NCI-H446 treated with DMSO at 0.1 percent for 48 hours (cell line): ENCODE measurements around the gene SPTAN1.
"Not testable (repeated sequence)": the region's sequence is repeated elsewhere in the genome, so short reads cannot be mapped to it uniquely, and the experiment has no call there.

Experiments used
- DNase-seq: peaks from one replicate; lab custom pipeline; 2025; lab: John Stamatoyannopoulos, UW

The SPTAN1 gene

GRCh38 chr9:128553728-128554127, 1.3 kb downstream of the SPTAN1 start:
- no peak for DNase-seq

- no peak for DNase-seq
These were observed 1.9 kb downstream of the SPTAN1 start for GRCh38 chr9:128554155-128554862.

GRCh38 chr9:128555180-128555721, 2.9 kb downstream of the SPTAN1 start:
- DNase-seq, result no peak

- no peak for DNase-seq
These were observed 3.9 kb downstream of the SPTAN1 start for GRCh38 chr9:128556276-128556675.

- DNase-seq, result no peak
These were observed 4.7 kb downstream of the SPTAN1 start for GRCh38 chr9:128556926-128557634.

GRCh38 chr9:128558431-128559310, 6.3 kb downstream of the SPTAN1 start:
- peak; percentile 27 for DNase-seq

GRCh38 chr9:128565578-128565977, 13.2 kb downstream of the SPTAN1 start:
- no peak for DNase-seq

- DNase-seq, result no peak
These were observed 16.2 kb downstream of the SPTAN1 start for GRCh38 chr9:128568470-128569078.

- no peak for DNase-seq
These were observed 23.1 kb downstream of the SPTAN1 start for GRCh38 chr9:128575469-128575868.

- DNase-seq, result no peak
These were observed 23.5 kb downstream of the SPTAN1 start for GRCh38 chr9:128575916-128576315.

GRCh38 chr9:128577206-128577605, 24.8 kb downstream of the SPTAN1 start:
- DNase-seq, result no peak

GRCh38 chr9:128579194-128579593, 26.8 kb downstream of the SPTAN1 start:
- DNase-seq, result no peak

- DNase-seq, result no peak
These were observed 28.3 kb downstream of the SPTAN1 start for GRCh38 chr9:128580731-128581130.

- DNase-seq, result not testable (repeated sequence)
These were observed 32.8 kb downstream of the SPTAN1 start for GRCh38 chr9:128585155-128585554.

GRCh38 chr9:128586934-128587333, 34.5 kb downstream of the SPTAN1 start:
- DNase-seq, result not testable (repeated sequence)

GRCh38 chr9:128587453-128587852, 35.1 kb downstream of the SPTAN1 start:
- no peak for DNase-seq

- DNase-seq, result no peak
These were observed 36.3 kb downstream of the SPTAN1 start for GRCh38 chr9:128588581-128589233.

GRCh38 chr9:128593039-128593438, 40.7 kb downstream of the SPTAN1 start:
- DNase-seq, result no peak

GRCh38 chr9:128593856-128594255, 41.5 kb downstream of the SPTAN1 start:
- no peak for DNase-seq

- no peak for DNase-seq
These were observed 43.1 kb downstream of the SPTAN1 start for GRCh38 chr9:128595471-128595870.

- no peak for DNase-seq
These were observed 47.7 kb downstream of the SPTAN1 start for GRCh38 chr9:128600099-128600498.
